Stimulated activated CD4-positive, alpha-beta T cell treated with anti-CD3 and anti-CD28 coated beads, Interleukin-4, amount 100 ng/mL, for 1 hour (primary cell): ENCODE measurements around the gene MAGEC3.

Source experiments
- DNase-seq: peaks from one replicate; pipeline ENCODE4 v3.0.0-alpha.2; 2020

The MAGEC3 gene

GRCh38 chrX:141947350-141947749, 109.2 kb downstream of the MAGEC3 start:
- DNase-seq, result no peak
